Frontal cortex (tissue), 4 donors: ENCODE measurements around the gene ZNF205. TPM values are rescaled to one million over a fixed set of nuclear protein-coding genes. Genes with fewer than 3 reads are reported as not detected.

Experiments used
- DNase-seq, 2 donors: peaks; one replicate each; pipeline ENCODE4 v3.0.0; 2012; ENCODE audit warnings: low spot score in 2 of 2
- FAIRE-seq: peaks from 2 replicates; lab custom pipeline; 2012; peaks lifted over from hg19 to GRCh38; lab: Jason Lieb, UNC
- total RNA-seq: library from RNA; depleted of rRNA; stranded (reverse); fragments of >200 nt; gene quantifications from one replicate; pipeline ENCODE4 v1.2.3, GENCODE V29; 2014
- donor health status: control.
- donor health status: control.
- donor health status: control.

Gene ZNF205
- total RNA-seq, 1 donor from 2014 or later = 17.9 TPM

DNA sequence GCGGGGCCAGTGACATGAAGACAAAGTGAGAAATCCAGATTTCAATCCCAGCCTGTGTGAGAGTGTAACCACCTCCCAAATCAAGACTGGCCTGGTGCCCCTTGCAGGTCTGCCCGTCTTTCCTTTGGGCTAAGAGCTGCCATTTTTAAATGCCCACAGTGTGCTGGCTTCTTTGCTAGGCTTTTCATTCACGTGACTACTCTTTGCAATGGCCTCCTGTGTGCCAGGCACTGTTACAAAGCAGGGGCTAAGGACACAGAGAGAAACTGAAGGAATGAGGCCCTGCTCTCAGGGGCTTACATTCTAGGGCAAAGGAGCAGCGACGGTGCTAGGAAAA, 13.0 kb upstream of the ZNF205 start:
- FAIRE-seq (no peak), DNase-seq (no peak)

DNA sequence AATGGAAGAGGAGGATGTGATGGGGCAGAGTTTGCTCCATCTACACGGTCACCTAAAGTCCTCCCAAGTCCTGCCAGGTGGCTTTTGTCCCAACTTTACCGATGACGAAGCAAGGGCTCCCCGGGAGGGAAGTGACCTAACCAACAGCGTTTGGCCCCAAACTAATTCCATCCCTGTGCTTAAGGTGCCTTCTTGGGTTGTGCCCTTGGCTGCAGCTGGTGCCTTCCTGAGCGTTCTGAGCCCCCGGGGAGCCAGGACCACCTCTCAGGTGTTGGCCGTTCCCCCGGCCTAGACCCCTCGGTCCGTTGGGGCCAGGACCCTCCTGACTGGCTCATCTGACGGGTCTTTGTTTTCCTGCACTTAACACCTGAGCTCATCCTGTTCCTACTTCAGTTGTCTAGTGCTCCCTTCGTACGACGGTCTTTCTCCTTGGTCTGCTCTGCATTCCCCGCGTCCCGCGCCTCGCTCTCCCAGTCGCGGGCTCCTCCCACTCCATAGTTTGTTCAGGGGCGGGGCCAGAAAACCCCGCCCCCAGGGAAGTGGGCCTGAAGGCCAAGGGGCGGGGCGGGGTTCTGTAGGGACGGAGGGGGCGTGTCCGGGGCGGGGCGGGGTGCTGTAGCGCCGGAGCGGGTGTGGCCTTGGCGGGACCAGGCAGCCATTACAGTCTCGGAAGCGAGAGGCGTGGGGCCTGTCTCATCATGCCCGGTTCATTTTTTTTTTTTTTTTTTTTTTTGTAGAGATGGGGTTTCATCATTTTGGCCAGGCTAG, 12.5 kb upstream of the ZNF205 start:
- DNase-seq (peak; percentile 65 to 83), FAIRE-seq (no peak)

DNA sequence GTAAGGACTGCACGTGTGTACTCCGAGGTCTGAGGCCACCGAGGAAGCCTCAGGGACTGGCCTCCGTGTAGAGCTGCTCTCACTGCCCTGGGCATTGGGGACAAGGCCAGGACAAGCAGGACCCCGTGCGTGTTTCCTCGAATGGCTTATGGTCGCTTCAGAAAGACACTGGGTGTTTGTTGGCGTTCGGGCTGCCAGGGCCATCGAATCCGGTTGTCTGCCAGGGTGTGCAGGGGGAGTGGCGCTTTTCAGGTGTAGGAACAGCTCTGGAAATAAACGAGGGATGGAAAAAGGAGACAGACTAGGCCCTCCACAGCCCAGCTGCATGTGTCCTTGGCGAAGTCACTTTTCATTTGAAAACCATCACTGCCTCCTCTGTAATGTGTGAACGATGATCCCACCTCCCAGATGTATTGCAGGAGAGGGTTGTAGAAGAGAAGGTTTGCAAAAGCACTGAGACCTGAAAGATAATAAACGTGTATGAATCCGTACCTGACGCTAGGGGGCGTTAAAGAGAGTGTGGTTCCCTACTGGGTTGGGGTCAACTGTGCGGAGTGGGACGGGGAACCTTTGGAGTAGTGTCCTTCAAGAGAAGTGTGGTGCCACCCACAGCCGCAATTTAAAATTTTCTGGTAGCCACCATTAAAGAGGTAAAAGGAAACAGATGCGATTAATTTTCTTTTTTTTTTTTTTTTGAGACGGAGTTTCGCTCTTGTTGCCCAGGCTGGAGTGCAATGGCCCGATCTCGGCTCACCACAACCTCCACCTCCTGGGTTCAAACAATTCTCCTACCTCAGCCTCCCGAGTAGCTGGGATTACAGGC, 11.2 kb upstream of the ZNF205 start:
- peak; percentile 40 to 54 for DNase-seq
- no peak for FAIRE-seq

DNA sequence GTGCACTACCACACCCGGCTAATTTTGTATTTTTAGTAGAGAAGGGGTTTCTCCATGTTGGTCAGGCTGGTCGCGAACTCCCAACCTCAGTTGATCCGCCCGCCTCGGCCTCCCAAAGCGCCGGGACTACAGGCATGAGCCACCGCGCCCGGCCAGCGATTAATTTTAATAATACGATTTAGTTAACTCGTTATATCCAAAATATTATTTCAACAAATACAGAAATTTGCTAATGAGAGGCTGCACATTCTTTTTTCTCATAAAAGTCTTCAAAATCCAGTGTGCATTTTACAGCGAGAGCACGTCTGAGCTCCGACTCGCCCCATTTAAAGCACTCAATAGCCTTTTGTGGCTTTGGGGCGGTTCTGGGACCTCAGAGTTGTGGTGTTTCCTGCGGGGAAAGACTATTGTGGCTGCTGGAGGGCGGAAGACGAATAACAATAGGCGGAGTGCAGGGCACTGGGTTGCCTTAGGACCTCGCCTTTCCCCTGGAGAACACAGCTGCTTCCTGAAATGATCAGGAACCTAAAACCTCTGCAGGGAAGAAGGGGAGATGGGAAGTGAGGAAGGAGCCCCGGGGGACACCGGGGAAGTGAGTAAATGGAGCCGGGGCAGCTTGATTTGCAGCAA, 10.4 kb upstream of the ZNF205 start:
- FAIRE-seq = no peak
- DNase-seq = peak; percentile 36 to 39

DNA sequence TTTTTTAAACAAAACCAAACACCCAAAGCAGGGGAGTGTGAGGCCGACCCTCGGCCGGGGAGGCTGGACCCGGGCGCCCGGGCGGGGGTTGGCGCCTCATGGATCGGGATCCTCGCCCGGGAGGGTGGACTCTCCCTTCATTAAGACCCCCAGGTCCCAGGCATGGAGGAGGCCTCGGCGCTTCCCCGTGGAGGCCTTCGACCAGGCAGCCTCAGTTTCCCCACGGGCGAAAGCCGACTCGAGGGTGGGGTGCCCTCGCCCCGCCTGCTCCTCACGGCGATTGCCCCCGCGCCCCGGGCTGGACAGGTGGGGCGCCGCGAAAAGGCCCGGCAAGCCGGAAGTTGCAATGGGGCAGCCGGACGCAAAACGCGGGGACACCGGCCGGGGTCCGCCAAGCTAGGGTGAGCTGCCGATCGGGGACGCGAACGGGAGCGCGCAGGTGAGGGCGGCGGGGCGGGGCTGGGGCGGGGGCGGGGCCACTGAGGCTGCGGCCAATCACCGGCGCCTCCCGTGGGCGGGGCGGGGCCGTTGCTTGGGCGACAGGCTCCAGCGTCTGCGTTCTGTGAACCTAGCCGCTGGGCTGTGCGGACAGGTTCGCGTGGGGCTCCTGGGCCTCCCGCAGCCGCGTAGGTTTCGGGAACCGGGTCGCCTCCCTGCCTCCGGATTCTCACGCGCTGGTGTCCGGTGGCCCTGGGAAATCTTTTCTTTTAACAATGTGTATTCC, 6.0 kb upstream of the ZNF205 start:
- DNase-seq (peak; percentile 90 to 99), FAIRE-seq (no peak)

DNA sequence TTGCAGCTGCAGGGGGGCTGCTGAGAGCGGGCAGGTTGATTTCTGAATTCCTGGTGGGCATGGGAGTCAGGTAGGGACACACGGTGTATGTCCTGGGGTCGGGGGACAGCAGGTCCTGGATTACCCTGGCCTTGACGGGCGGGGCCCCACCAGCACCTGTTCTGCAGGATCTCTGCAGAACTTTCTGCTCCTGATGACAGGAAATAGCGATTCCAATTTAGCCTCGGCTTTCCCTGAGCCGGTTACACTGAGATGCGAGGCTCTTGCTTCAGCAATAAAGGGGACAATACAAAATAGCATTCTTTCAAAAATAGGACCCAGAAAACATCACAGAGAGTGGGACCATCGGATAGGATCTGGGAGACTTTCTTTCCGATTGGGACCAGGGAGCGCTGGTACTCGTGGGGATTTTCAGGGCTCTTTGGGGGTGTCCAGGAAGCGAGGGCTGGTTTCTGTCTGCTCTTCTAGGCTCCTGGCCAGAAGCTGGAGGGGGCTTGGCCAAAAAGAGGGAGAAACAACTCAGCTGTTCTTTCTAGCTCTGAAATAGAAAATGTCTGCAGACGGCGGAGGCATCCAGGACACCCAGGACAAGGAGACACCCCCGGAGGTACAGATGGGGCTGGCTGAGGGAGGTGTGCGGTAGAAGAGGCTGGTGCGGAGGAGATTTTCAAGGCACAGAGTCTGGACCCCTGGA, 642 bp downstream of the ZNF205 start:
- FAIRE-seq (no peak), DNase-seq (peak in 1 of 2 donors; percentile 48)

DNA sequence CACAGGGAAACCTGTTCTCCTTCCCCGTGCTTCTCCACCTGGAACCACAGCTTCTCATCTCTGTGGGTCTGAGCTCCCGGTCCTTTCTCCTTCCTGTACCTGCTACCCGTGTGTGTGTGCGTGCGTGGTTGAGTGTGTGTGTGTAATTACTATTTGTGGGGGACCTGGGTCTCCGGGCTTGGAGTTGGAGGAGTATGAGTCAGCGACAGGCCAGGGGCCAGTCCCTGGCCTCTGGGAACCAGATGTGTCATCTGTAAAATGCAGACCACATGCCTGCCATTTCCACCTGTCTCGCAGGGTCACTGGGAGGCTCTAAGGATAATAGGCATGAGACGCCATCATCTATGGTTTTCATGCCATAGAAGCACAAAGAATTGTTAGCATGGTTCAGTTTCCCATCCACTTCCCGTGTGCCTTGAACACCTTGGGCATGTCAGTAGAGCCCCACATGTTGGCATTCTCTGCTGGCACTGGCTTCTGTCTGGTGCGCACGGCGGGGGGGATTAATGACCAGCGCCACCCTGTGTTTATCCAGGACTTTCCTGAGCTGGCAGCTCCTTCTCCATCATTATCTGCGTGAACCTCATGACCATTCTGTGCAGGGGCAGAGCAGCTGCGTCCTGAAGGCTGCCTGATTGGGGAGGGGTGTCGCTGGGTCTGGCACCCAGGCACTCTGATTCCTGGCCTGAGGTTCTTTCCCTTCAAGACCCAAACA, 1.5 kb downstream of the ZNF205 start:
- FAIRE-seq (no peak), DNase-seq (peak; percentile 19 to 34)

DNA sequence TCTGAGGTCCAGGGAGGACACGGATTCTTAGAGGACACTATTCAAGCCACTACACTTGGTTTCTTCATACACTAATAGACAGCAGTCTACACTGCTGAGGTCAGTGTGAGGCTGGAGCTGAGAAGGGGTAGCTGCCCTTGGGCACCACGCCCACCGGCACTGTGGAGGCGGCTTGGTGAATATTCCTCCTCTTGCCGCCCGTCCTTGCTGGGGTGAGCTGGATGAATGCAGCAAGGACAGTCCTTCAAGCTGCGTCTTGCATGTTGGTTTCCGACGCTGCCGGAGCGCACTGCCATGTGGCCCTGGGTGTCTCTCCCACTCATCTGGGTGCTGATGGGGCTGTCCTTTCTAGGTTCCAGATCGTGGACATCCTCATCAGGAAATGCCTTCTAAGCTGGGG, 2.6 kb downstream of the ZNF205 start:
- FAIRE-seq = no peak
- peak in 1 of 2 donors; percentile 18 for DNase-seq

DNA sequence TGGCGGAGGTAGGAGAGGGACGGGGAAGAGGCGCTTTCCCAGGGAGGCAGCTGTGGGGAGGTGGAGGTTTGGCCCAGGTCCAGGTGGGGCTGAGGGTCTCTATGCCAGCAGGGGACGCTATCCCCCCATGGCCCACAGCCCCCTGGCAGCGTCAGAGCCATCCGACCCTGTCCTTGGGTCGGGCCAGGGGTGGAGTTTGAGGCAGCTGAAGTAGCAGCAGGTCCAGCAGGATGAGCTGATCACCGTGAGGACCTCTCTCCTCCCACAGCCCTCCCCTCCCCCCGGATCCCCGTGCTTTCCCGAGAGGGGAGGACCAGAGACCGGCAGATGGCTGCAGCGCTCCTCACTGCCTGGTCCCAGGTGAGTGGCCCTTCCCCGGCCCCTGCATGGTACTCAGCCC, 3.2 kb downstream of the ZNF205 start:
- FAIRE-seq (no peak), DNase-seq (peak in 1 of 2 donors; percentile 8)

DNA sequence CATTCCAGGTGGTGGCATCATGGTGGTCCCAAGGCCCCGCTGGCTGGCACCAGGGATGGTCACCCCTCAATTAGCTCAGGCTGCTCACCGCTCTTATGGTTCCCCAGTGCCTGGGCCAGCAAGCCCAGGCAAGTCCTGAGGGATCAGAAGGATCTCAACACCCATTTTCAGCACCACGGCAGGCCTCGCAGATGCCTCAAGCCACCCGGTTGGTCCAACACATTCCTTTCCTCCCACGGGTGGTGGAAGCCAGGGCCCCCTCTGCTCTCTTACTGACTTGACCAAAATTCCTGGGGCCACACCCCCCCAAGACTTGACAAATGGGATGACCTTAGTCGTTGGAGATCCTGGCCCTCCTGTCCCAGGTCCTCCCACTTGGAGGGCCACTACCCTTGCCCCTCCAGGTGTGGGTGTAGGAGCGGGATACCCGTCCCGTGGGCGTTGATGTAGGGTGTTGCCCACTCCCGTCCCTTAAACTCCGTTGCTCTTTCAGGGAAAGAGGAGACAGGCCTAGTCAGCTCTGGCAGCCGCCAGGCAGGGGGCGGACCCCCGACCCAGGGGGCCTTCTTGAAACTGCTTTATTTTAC, 5.9 kb downstream of the ZNF205 start:
- FAIRE-seq (no peak), DNase-seq (peak in 1 of 2 donors; percentile 12)

DNA sequence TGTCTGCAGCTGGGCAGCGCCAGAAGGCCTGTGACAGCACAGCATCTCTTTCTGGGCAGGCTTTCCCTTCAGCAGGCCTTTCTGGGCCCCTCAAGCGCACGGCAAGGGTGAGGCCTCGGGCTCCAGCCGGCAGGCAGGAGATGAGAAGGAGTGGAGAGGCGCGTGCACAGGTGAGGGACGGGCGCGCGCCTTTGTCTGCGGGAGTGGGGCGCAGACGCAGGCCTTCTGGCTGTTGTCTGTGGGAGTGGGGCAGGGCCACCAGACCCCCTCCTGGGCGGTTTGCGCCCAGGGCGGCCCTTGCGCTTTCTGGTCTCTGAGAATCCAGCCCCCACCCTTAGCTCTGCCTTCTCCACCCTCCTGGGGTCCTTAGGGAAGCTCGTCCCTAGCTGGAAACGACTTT, 6.5 kb downstream of the ZNF205 start:
- DNase-seq (peak in 1 of 2 donors; percentile 10), FAIRE-seq (no peak)

DNA sequence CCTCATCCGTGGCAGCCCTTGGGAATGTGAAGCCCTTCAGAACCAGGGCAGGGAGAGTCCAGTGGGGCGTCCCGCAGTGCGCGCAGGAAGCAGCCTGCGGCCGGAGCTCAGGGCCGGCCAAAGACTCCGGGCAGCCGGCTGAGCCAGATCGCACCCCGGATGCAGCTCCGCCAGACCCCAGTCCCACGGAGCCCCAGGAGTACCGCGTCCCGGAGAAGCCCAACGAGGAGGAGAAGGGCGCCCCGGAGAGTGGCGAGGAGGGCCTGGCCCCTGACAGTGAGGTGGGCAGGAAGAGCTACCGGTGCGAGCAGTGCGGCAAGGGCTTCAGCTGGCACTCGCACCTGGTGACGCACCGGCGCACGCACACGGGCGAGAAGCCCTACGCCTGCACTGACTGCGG, 6.9 kb downstream of the ZNF205 start:
- FAIRE-seq = no peak
- DNase-seq = no peak

DNA sequence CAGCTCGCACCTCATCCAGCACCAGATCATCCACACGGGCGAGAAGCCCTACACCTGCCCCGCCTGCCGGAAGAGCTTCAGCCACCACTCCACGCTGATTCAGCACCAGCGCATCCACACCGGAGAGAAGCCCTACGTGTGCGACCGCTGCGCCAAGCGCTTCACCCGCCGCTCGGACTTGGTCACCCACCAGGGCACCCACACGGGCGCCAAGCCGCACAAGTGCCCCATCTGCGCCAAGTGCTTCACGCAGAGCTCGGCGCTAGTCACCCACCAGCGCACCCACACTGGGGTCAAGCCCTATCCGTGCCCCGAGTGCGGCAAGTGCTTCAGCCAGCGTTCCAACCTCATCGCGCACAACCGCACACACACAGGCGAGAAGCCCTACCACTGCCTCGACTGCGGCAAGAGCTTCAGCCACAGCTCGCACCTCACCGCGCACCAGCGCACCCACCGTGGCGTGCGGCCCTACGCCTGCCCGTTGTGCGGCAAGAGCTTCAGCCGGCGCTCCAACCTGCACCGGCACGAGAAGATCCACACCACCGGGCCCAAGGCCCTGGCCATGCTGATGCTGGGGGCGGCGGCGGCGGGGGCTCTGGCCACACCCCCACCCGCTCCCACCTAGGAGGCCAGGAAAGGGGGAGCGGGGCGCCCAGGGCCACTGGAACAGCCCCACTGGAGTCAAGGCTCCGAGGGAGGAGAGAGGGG, 7.5 kb downstream of the ZNF205 start:
- FAIRE-seq (no peak), DNase-seq (no peak)

DNA sequence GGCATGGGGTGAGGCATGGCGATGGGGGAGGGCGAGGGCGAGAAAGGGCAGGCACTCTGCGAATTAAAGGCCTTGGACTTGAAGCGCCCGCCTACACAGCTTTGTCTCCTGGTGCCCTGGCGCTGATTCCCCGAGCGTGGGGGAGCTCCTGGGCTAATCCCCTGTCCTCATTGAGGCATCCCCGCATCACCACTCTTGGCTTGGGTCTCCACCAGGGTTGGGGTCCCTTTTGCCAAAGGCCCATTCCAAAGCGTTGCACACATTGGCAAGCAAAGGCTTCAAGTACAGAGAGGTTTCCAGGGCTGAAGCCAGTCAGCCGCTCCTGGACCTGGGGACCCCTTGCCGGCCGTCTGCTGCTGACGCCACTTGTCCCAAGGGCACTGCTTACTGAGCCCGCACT, 8.0 kb downstream of the ZNF205 start:
- FAIRE-seq (no peak), DNase-seq (no peak)

DNA sequence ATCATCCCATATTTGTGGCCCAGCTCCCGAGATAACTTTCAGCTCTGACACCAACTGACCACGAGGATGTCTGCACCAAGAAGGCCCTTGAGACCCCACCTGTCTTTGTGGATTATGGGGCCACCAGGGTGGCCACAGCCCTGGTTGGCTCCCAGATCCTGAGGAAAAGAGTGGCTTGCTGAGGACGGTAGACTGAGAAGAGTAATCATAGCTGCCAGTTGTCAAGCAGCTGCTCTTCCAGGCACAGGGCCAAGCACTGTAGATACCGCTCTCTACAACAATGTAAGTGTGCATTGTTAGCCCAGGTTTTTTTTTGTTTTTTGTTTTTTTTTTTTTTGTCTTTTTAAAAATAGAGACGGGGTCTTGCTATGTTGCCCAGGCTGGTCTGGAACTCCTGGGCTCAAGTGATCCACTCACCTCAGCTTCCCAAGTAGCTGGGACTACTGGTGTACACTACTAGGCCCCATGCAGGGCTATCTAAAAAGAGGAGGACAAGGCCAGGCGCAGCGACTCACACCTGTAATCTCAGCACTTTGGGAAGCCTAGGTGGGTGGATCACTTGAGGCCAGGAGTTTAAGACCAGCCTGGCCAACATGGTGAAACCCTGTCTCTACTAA, 9.6 kb downstream of the ZNF205 start:
- FAIRE-seq (no peak), DNase-seq (no peak)

DNA sequence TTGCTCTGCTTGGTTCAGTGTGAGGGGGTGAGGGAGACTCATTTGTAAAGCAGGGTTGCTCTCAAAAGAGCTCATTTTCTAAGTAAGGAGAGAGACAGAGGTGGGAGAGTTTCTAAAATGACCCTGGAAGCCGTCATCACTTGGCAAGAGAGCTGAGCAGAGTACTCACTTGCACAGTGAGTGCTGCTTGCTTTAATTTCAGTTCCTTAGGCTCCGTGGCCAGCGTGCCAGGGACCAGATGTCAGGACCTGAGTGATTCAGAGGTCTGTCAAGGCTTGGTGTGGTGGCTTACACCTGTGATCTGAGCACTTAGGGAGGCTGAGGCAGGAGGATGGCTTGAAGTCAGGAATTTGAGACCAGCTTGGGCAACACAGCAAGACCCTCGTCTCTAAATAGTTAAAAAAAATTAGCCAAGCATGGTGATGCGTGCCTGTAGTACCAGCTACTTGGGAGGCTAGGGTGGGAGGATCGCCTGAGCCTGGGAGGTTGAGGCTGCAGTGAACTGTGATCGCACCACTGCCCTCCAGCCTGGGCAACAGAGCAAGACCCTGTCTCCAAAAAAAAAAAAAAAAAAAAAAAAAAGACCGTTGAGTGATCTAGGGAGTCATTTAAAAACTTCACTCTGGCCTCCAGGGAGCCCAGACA, 10.7 kb downstream of the ZNF205 start:
- FAIRE-seq = no peak

More for the DNA sequence above, 10.7 kb downstream of the ZNF205 start:
- DNase-seq = no peak
